Endodermal cell (in vitro differentiated cells): ENCODE results near the gene RYK. TPM values are rescaled to one million over a fixed set of nuclear protein-coding genes. Genes with fewer than 3 reads are reported as not detected.

Source experiments
- DNase-seq: peaks from one replicate; pipeline ENCODE4 v3.0.0-alpha.2; 2017
- H3K27ac ChIP-seq: 2 replicates; pipeline ENCODE4 v1.5.1; 2013; ENCODE audit warnings: mild to moderate bottlenecking, low read depth, low read length, moderate library complexity
- H3K27me3 ChIP-seq: 2 replicates; pipeline ENCODE4 v1.6.1; 2013; ENCODE audit warnings: mild to moderate bottlenecking, low read length, moderate library complexity; ENCODE audit not compliant: insufficient read depth, control insufficient read depth, poor library complexity, severe bottlenecking
- H3K36me3 ChIP-seq: 2 replicates; pipeline ENCODE4 v1.7.0; 2013; ENCODE audit warnings: mild to moderate bottlenecking, low read length, moderate library complexity; ENCODE audit not compliant: control insufficient read depth, insufficient read depth
- H3K4me1 ChIP-seq: one replicate; pipeline ENCODE4 v1.7.0; 2013; ENCODE audit warnings: low read length; ENCODE audit not compliant: control insufficient read depth, insufficient read depth
- H3K4me3 ChIP-seq: 2 replicates; pipeline ENCODE4 v1.5.1; 2013; ENCODE audit warnings: mild to moderate bottlenecking, low read length, moderate library complexity
- H3K9ac ChIP-seq: 2 replicates; pipeline ENCODE4 v1.6.1; 2013; ENCODE audit warnings: mild to moderate bottlenecking, low read length, moderate library complexity; ENCODE audit not compliant: poor library complexity, severe bottlenecking; ENCODE audit errors: extremely low read depth
- H3K9me3 ChIP-seq: 2 replicates; pipeline ENCODE4 v1.6.1; 2013; ENCODE audit warnings: mild to moderate bottlenecking, low read length, moderate library complexity; ENCODE audit not compliant: control insufficient read depth
- H3K27ac Mint-ChIP-seq: 2 replicates; pipeline ENCODE4 v1.8.0; 2020; ENCODE audit warnings: mixed read lengths
- H3K27me3 Mint-ChIP-seq: 2 replicates; pipeline ENCODE4 v1.8.0; 2021; ENCODE audit warnings: mild to moderate bottlenecking, mixed read lengths; ENCODE audit not compliant: insufficient read depth
- H3K36me3 Mint-ChIP-seq: 2 replicates; pipeline ENCODE4 v1.8.0; 2020; ENCODE audit warnings: low read depth, mixed read lengths
- H3K4me1 Mint-ChIP-seq: 2 replicates; pipeline ENCODE4 v1.8.0; 2020; ENCODE audit warnings: mixed read lengths
- H3K4me3 Mint-ChIP-seq: 2 replicates; pipeline ENCODE4 v1.8.0; 2020; ENCODE audit warnings: mild to moderate bottlenecking, moderate library complexity, mixed read lengths
- H3K9me3 Mint-ChIP-seq: 2 replicates; pipeline ENCODE4 v1.8.0; 2020; ENCODE audit warnings: mild to moderate bottlenecking, mixed read lengths
- CTCF ChIP-seq: fragments of 200-600 bp; sonication (generic); conservative IDR thresholded peaks from 2 replicates; pipeline ENCODE4 v1.5.0; 2021; ENCODE audit warnings: antibody characterized with exemption, mild to moderate bottlenecking
- WGBS, 2 experiments: methylation state at CpG; one replicate each; pipeline versions ENCODE4 v1.1.5 to v1.1.7; 2013; ENCODE audit warnings: missing lambda C conversion rate in 2 of 2, mixed read lengths in 1 of 2; ENCODE audit not compliant: insufficient coverage in 1 of 2, insufficient read length in 1 of 2; 5-methylcytosine and 5-hydroxymethylcytosine counted together
- total RNA-seq, 2 donors: library from RNA; stranded (reverse); fragmentation: NEBNext Ultra II Directional in 1 of 2; extraction: Animal tissue kit (Norgen Biotek cat#: 25700) in 1 of 2; gene quantifications; 2 replicates in 1 of 2; 3 replicates in 1 of 2; pipeline ENCODE4 v1.2.1, GENCODE V29; 2021

Gene RYK
- total RNA-seq, 2 donors from 2014 or later = 79.2 to 85.5 TPM

GRCh38 chr3:134150476-134150875 lies 100.2 kb downstream of the RYK start:
- peaks cover 47% of the 10 kb centered on the region for H3K36me3 Mint-ChIP-seq
- Histone ChIP-seq H3K9me3 (no peaks in the 10 kb centered on the region), H3K27me3 (no peaks in the 10 kb centered on the region), H3K9ac (no peak overlapping the region), H3K27ac (no peak overlapping the region), H3K4me1 (no peaks in the 10 kb centered on the region), H3K36me3 (peaks cover 47% of the 10 kb centered on the region), H3K4me3 (no peak overlapping the region)
- no peak overlapping the region for H3K4me3 Mint-ChIP-seq
- no peak for TF ChIP-seq CTCF
- DNase-seq = no peak
- no peak overlapping the region for H3K27ac Mint-ChIP-seq
- H3K27me3 Mint-ChIP-seq = no peaks in the 10 kb centered on the region
- WGBS, 2 experiments = 94 to 100% methylated on average over 1 to 2 of the region's 2 CpGs
- H3K4me1 Mint-ChIP-seq = peaks cover 5% of the 10 kb centered on the region
- no peaks in the 10 kb centered on the region for H3K9me3 Mint-ChIP-seq

- H3K27me3 Mint-ChIP-seq = no peaks in the 10 kb centered on the region
These were observed 101.4 kb downstream of the RYK start for GRCh38 chr3:134149286-134149685.

GRCh38 chr3:134148534-134148933 lies 102.1 kb downstream of the RYK start:
- no peaks in the 10 kb centered on the region for H3K4me1 ChIP-seq
- no peaks in the 10 kb centered on the region for H3K27me3 ChIP-seq
- WGBS, 2 experiments = 96% methylated on average over 3 of the region's 3 CpGs; no CpG with 5 or more reads in 1 of the 2 experiments
- no peak overlapping the region for H3K27ac ChIP-seq
- H3K4me3 ChIP-seq = no peak overlapping the region
- DNase-seq = no peak
- H3K4me3 Mint-ChIP-seq = no peak overlapping the region
- H3K9me3 ChIP-seq = no peaks in the 10 kb centered on the region
- H3K36me3 ChIP-seq = peaks cover 34% of the 10 kb centered on the region
- no peaks in the 10 kb centered on the region for H3K9me3 Mint-ChIP-seq
- H3K27me3 Mint-ChIP-seq = no peaks in the 10 kb centered on the region
- H3K4me1 Mint-ChIP-seq = peaks cover 11% of the 10 kb centered on the region
- no peak overlapping the region for H3K9ac ChIP-seq
- H3K27ac Mint-ChIP-seq = no peak overlapping the region
- peaks cover 27% of the 10 kb centered on the region for H3K36me3 Mint-ChIP-seq
- TF ChIP-seq CTCF = no peak

More at GRCh38 chr3:134149286-134149685, 101.4 kb downstream of the RYK start:
- Histone ChIP-seq H3K9me3 (no peaks in the 10 kb centered on the region), H3K27ac (no peak overlapping the region), H3K4me3 (no peak overlapping the region), H3K9ac (no peak overlapping the region), H3K27me3 (no peaks in the 10 kb centered on the region), H3K36me3 (peaks cover 39% of the 10 kb centered on the region), H3K4me1 (no peaks in the 10 kb centered on the region)
- peaks cover 11% of the 10 kb centered on the region for H3K4me1 Mint-ChIP-seq
- H3K4me3 Mint-ChIP-seq = no peak overlapping the region
- H3K27ac Mint-ChIP-seq = no peak overlapping the region
- no peaks in the 10 kb centered on the region for H3K9me3 Mint-ChIP-seq
- 96 to 100% methylated on average over 2 of the region's 2 CpGs for WGBS, 2 experiments
- DNase-seq = no peak
- no peak for TF ChIP-seq CTCF
- peaks cover 35% of the 10 kb centered on the region for H3K36me3 Mint-ChIP-seq
